Right ventricle myocardium inferior (tissue), 1 donor: ENCODE measurements around the gene PRLHR. TPM values are rescaled to one million over a fixed set of nuclear protein-coding genes. Genes with fewer than 3 reads are reported as not detected.

Experiments
- total RNA-seq: library from RNA; stranded (reverse); fragmentation: NEBNext Ultra II Directional; extraction: Animal tissue kit (Norgen Biotek cat#: 25700); gene quantifications from one replicate; pipeline ENCODE4 v1.2.1, GENCODE V29; 2021
- donor health status: DM: no; HTN: yes; CAD: no; lungs with severe emphysema.

The PRLHR gene
- total RNA-seq, 1 donor from 2014 or later = not detected

Other genes with a start within 250 kb of the PRLHR start
- gene CACUL1, start 159.3 kb upstream of the PRLHR start, total RNA-seq = 23.6 TPM